HG02759 (cell line): ENCODE measurements around the gene RREB1.
A peak's percentile ranks its signal among the peaks of the same experiment; 100 is the strongest.

ENCODE experiments used
- ATAC-seq: cut with Tn5 transposase; IDR thresholded peaks from one replicate; pipeline ENCODE4 v1.9.1; 2021; ENCODE audit warnings: mild to moderate bottlenecking, moderate library complexity; ENCODE audit not compliant: unreplicated experiment

RREB1 gene

GRCh38 chr6:7121700-7122241, 14.0 kb downstream of the RREB1 start:
- no peak for ATAC-seq

GRCh38 chr6:7122684-7123083, 14.9 kb downstream of the RREB1 start:
- no peak for ATAC-seq

- ATAC-seq, result no peak
Observed at GRCh38 chr6:7124114-7124513, 16.4 kb downstream of the RREB1 start.

GRCh38 chr6:7124636-7125035, 16.9 kb downstream of the RREB1 start:
- ATAC-seq, result no peak

GRCh38 chr6:7125290-7125689, 17.5 kb downstream of the RREB1 start:
- no peak for ATAC-seq

- no peak for ATAC-seq
Observed at GRCh38 chr6:7126754-7127153, 19.0 kb downstream of the RREB1 start.

- ATAC-seq, result no peak
Observed at GRCh38 chr6:7127680-7128079, 19.9 kb downstream of the RREB1 start.

GRCh38 chr6:7129360-7129759, 21.6 kb downstream of the RREB1 start:
- ATAC-seq, result no peak

- ATAC-seq, result no peak
Observed at GRCh38 chr6:7129784-7130569, 22.2 kb downstream of the RREB1 start.

GRCh38 chr6:7131390-7131789, 23.6 kb downstream of the RREB1 start:
- ATAC-seq, result no peak

- ATAC-seq, result no peak
Observed at GRCh38 chr6:7132398-7133035, 24.8 kb downstream of the RREB1 start.

- ATAC-seq, result no peak
Observed at GRCh38 chr6:7134999-7135745, 27.4 kb downstream of the RREB1 start.

- ATAC-seq, result no peak
Observed at GRCh38 chr6:7135755-7136154, 28.0 kb downstream of the RREB1 start.

- ATAC-seq, result peak; percentile 42
Observed at GRCh38 chr6:7136859-7137334, 29.1 kb downstream of the RREB1 start.

- ATAC-seq, result peak; percentile 51
Observed at GRCh38 chr6:7137335-7138045, 29.7 kb downstream of the RREB1 start.

- ATAC-seq, result no peak
Observed at GRCh38 chr6:7138046-7138531, 30.3 kb downstream of the RREB1 start.

- no peak for ATAC-seq
Observed at GRCh38 chr6:7138921-7139358, 31.2 kb downstream of the RREB1 start.

- no peak for ATAC-seq
Observed at GRCh38 chr6:7139835-7140470, 32.2 kb downstream of the RREB1 start.

GRCh38 chr6:7140631-7141378, 33.0 kb downstream of the RREB1 start:
- ATAC-seq, result peak; percentile 74
